WTC11 (cell line): ENCODE results near the gene ZNF500. TPM values are rescaled to one million over a fixed set of nuclear protein-coding genes. Genes with fewer than 3 reads are reported as not detected.

Experiments
- ATAC-seq: fragments of 200-7000 bp; cut with Tn5 transposase; 2 replicates; pipeline ENCODE4 v1.10.0; 2021; ENCODE audit warnings: mild to moderate bottlenecking, moderate library complexity
- CTCF ChIA-PET: fragments of 300-600 bp; sonication (Branson Sonifier 250); formaldehyde crosslinking; loops from one replicate; lab custom pipeline; 2021; ENCODE audit warnings: antibody characterized with exemption; lab: Charles Lee
- POLR2A ChIA-PET: fragments of 350-600 bp; sonication (Branson Sonifier 250); formaldehyde crosslinking; loops from one replicate; lab custom pipeline; 2021; ENCODE audit warnings: antibody characterized with exemption; lab: Charles Lee
- DNase-seq: peaks from one replicate; pipeline ENCODE4 v3.0.0; 2021; ENCODE audit warnings: low spot score
- H3K27ac Mint-ChIP-seq: 2 replicates; pipeline ENCODE4 v1.8.0; 2021; ENCODE audit warnings: mixed read lengths
- H3K27me3 Mint-ChIP-seq: 2 replicates; pipeline ENCODE4 v1.8.0; 2021; ENCODE audit warnings: low read depth, mild to moderate bottlenecking, moderate library complexity, mixed read lengths
- H3K36me3 Mint-ChIP-seq: 2 replicates; pipeline ENCODE4 v1.8.0; 2021; ENCODE audit warnings: mixed read lengths
- H3K4me1 Mint-ChIP-seq: 2 replicates; pipeline ENCODE4 v1.8.0; 2022; ENCODE audit warnings: mixed read lengths
- H3K4me3 Mint-ChIP-seq: 2 replicates; pipeline ENCODE4 v1.8.0; 2021; ENCODE audit warnings: mild to moderate bottlenecking, moderate library complexity, mixed read lengths
- H3K9me3 Mint-ChIP-seq: 2 replicates; pipeline ENCODE4 v1.8.0; 2021; ENCODE audit warnings: mixed read lengths
- ATF1 ChIP-seq: sonication (generic); formaldehyde crosslinking; IDR thresholded peaks from 2 replicates; pipeline ENCODE4 v1.8.1; 2023; ENCODE audit warnings: mild to moderate bottlenecking, moderate library complexity, missing genetic modification reagents
- ATF3 ChIP-seq: sonication (generic); formaldehyde crosslinking; conservative IDR thresholded peaks from 2 replicates; pipeline ENCODE4 v1.8.1; 2022; ENCODE audit warnings: mild to moderate bottlenecking, missing genetic modification reagents
- CBFB ChIP-seq: sonication (generic); formaldehyde crosslinking; IDR thresholded peaks from 2 replicates; pipeline ENCODE4 v1.8.1; 2022; ENCODE audit warnings: mild to moderate bottlenecking, low read depth, missing genetic modification reagents
- CDX4 ChIP-seq: fragments of 250-450 bp; sonication (Bioruptor Pico); IDR thresholded peaks from 2 replicates; pipeline ENCODE4 v1.9.0; 2021; ENCODE audit warnings: moderate library complexity, mild to moderate bottlenecking, inconsistent platforms, borderline replicate concordance
- E2F4 ChIP-seq: sonication (generic); formaldehyde crosslinking; IDR thresholded peaks from 2 replicates; pipeline ENCODE4 v1.8.1; 2022; ENCODE audit warnings: low read depth, mild to moderate bottlenecking, moderate library complexity, missing genetic modification reagents, borderline replicate concordance
- FOXK1 ChIP-seq: sonication (generic); formaldehyde crosslinking; IDR thresholded peaks from 2 replicates; pipeline ENCODE4 v1.8.0; 2022; ENCODE audit warnings: mild to moderate bottlenecking, moderate library complexity, missing genetic modification reagents
- FOXP1 ChIP-seq: sonication (generic); formaldehyde crosslinking; IDR thresholded peaks from 2 replicates; pipeline ENCODE4 v1.8.0; 2022; ENCODE audit warnings: missing genetic modification reagents, mild to moderate bottlenecking, moderate library complexity, borderline replicate concordance
- GRHL2 ChIP-seq: fragments of 250-450 bp; sonication (Bioruptor Pico); IDR thresholded peaks from 2 replicates; pipeline ENCODE4 v1.8.0; 2022; ENCODE audit warnings: mild to moderate bottlenecking, moderate library complexity; ENCODE audit not compliant: insufficient replicate concordance, severe bottlenecking
- GTF2I ChIP-seq: fragments of 250-450 bp; sonication (Bioruptor Pico); conservative IDR thresholded peaks from 2 replicates; pipeline ENCODE4 v1.4.0; 2021; ENCODE audit warnings: mild to moderate bottlenecking
- IRF2 ChIP-seq: sonication (generic); formaldehyde crosslinking; IDR thresholded peaks from 2 replicates; pipeline ENCODE4 v1.8.0; 2022; ENCODE audit warnings: low read depth, missing genetic modification reagents, borderline replicate concordance
- NR1H2 ChIP-seq: sonication (generic); formaldehyde crosslinking; IDR thresholded peaks from 2 replicates; pipeline ENCODE4 v1.9.0; 2021; ENCODE audit warnings: mild to moderate bottlenecking, moderate library complexity, missing genetic modification reagents
- SOX15 ChIP-seq: fragments of 250-450 bp; sonication (Bioruptor Pico); IDR thresholded peaks from 2 replicates; pipeline ENCODE4 v1.9.0; 2021; ENCODE audit warnings: mild to moderate bottlenecking
- TCF7 ChIP-seq: sonication (generic); formaldehyde crosslinking; IDR thresholded peaks from 2 replicates; pipeline ENCODE4 v1.8.0; 2022; ENCODE audit warnings: mild to moderate bottlenecking, low read depth, missing genetic modification reagents, moderate library complexity
- TP53 ChIP-seq: sonication (generic); formaldehyde crosslinking; IDR thresholded peaks from 2 replicates; pipeline ENCODE4 v1.8.1; 2023; ENCODE audit warnings: mild to moderate bottlenecking, missing genetic modification reagents
- USF1 ChIP-seq: sonication (generic); formaldehyde crosslinking; IDR thresholded peaks from 2 replicates; pipeline ENCODE4 v1.8.0; 2022; ENCODE audit warnings: mild to moderate bottlenecking, missing genetic modification reagents
- ZNF232 ChIP-seq: sonication (generic); formaldehyde crosslinking; IDR thresholded peaks from 2 replicates; pipeline ENCODE4 v1.8.0; 2022; ENCODE audit warnings: mild to moderate bottlenecking, missing genetic modification reagents
- ZNF425 ChIP-seq: fragments of 250-450 bp; sonication (Bioruptor Pico); conservative IDR thresholded peaks from 2 replicates; pipeline ENCODE4 v1.9.0; 2021; ENCODE audit warnings: mild to moderate bottlenecking
- total RNA-seq: library from RNA; stranded (reverse); gene quantifications from 3 replicates; pipeline ENCODE4 v1.2.3, GENCODE V29; 2021
- TF ChIP-seq, protein P1 (sequence below): sonication (generic); formaldehyde crosslinking; IDR thresholded peaks from 2 replicates; pipeline ENCODE4 v1.8.1; 2023; ENCODE audit warnings: mild to moderate bottlenecking, missing genetic modification reagents, moderate library complexity
- TF ChIP-seq, protein P2 (sequence below): fragments of 250-450 bp; sonication (Bioruptor Pico); IDR thresholded peaks from 2 replicates; pipeline ENCODE4 v1.9.0; 2021; ENCODE audit warnings: mild to moderate bottlenecking, borderline replicate concordance

ZNF500 gene
- total RNA-seq, 1 experiment from 2014 or later, result 19.9 TPM

- no peaks in the 10 kb centered on the region for H3K4me1 Mint-ChIP-seq
- TF ChIP-seq TCF7 (CRISPR knock-in tag) (no peak), SOX15 (CRISPR knock-in tag) (no peak), GRHL2 (no peak), USF1 (CRISPR knock-in tag) (no peak), NR1H2 (CRISPR knock-in tag) (no peak), FOXP1 (no peak), FOXK1 (CRISPR knock-in tag) (no peak), IRF2 (no peak), GTF2I (no peak), ZNF232 (CRISPR knock-in tag) (no peak)
- ChIA-PET POLR2A (no interaction called here), CTCF (interaction anchor here (1.2 kb wide), 1 partner anchor 13 kb away, joined by 3 read pairs; the partner anchor contains the start of gene SEPTIN12)
- H3K9me3 Mint-ChIP-seq, result no peaks in the 10 kb centered on the region
- ATAC-seq (no peak), DNase-seq (no peak)
- no peaks in the 10 kb centered on the region for H3K27me3 Mint-ChIP-seq
- no peak overlapping the region for H3K27ac Mint-ChIP-seq
- H3K4me3 Mint-ChIP-seq, result no peak overlapping the region
- no peaks in the 10 kb centered on the region for H3K36me3 Mint-ChIP-seq
Measured at GRCh38 chr16:4775005-4775404, 8.0 kb upstream of the ZNF500 start.

- H3K4me1 Mint-ChIP-seq, result peaks cover 11% of the 10 kb centered on the region
- no peaks in the 10 kb centered on the region for H3K36me3 Mint-ChIP-seq
- no peak for ATAC-seq
- TF ChIP-seq, protein P1, sequence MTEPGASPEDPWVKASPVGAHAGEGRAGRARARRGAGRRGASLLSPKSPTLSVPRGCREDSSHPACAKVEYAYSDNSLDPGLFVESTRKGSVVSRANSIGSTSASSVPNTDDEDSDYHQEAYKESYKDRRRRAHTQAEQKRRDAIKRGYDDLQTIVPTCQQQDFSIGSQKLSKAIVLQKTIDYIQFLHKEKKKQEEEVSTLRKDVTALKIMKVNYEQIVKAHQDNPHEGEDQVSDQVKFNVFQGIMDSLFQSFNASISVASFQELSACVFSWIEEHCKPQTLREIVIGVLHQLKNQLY (CRISPR knock-in tag), result no peak
- TF ChIP-seq SOX15 (CRISPR knock-in tag), result no peak
- TF ChIP-seq, protein P2, sequence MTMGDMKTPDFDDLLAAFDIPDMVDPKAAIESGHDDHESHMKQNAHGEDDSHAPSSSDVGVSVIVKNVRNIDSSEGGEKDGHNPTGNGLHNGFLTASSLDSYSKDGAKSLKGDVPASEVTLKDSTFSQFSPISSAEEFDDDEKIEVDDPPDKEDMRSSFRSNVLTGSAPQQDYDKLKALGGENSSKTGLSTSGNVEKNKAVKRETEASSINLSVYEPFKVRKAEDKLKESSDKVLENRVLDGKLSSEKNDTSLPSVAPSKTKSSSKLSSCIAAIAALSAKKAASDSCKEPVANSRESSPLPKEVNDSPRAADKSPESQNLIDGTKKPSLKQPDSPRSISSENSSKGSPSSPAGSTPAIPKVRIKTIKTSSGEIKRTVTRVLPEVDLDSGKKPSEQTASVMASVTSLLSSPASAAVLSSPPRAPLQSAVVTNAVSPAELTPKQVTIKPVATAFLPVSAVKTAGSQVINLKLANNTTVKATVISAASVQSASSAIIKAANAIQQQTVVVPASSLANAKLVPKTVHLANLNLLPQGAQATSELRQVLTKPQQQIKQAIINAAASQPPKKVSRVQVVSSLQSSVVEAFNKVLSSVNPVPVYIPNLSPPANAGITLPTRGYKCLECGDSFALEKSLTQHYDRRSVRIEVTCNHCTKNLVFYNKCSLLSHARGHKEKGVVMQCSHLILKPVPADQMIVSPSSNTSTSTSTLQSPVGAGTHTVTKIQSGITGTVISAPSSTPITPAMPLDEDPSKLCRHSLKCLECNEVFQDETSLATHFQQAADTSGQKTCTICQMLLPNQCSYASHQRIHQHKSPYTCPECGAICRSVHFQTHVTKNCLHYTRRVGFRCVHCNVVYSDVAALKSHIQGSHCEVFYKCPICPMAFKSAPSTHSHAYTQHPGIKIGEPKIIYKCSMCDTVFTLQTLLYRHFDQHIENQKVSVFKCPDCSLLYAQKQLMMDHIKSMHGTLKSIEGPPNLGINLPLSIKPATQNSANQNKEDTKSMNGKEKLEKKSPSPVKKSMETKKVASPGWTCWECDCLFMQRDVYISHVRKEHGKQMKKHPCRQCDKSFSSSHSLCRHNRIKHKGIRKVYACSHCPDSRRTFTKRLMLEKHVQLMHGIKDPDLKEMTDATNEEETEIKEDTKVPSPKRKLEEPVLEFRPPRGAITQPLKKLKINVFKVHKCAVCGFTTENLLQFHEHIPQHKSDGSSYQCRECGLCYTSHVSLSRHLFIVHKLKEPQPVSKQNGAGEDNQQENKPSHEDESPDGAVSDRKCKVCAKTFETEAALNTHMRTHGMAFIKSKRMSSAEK (CRISPR knock-in tag), result no peak
- TF ChIP-seq E2F4 (CRISPR knock-in tag), result no peak
- TF ChIP-seq TP53 (CRISPR knock-in tag), result no peak
- TF ChIP-seq CDX4 (CRISPR knock-in tag), result no peak
- no peak for TF ChIP-seq ZNF425 (CRISPR knock-in tag)
- no peak for TF ChIP-seq ATF3 (CRISPR knock-in tag)
- no peak for TF ChIP-seq ATF1 (CRISPR knock-in tag)
- no peak for TF ChIP-seq CBFB (CRISPR knock-in tag)
- no peak overlapping the region for H3K27ac Mint-ChIP-seq
- ChIA-PET POLR2A (interaction anchor here (0.7 kb wide), 1 partner anchor 95 kb away, joined by 4 read pairs; no protein-coding TSS in a partner anchor), CTCF (no interaction called here)
- no peaks in the 10 kb centered on the region for H3K9me3 Mint-ChIP-seq
- H3K4me3 Mint-ChIP-seq, result no peak overlapping the region
- H3K27me3 Mint-ChIP-seq, result no peaks in the 10 kb centered on the region
- DNase-seq, result no peak
Measured at GRCh38 chr16:4772351-4772750, 5.4 kb upstream of the ZNF500 start.
